Omental fat pad (tissue), 4 donors: Measurements from ENCODE around the gene RC3H2. TPM values are rescaled to one million over a fixed set of nuclear protein-coding genes. Genes with fewer than 3 reads are reported as not detected.
"Not testable (repeated sequence)": the region's sequence is repeated elsewhere in the genome, so short reads cannot be mapped to it uniquely, and the experiment has no call there.

ENCODE experiments used
- ATAC-seq: fragments of 150-250 bp; one replicate; pipeline ENCODE4 v1.9.1; 2016; ENCODE audit warnings: mild to moderate bottlenecking, moderate library complexity; ENCODE audit not compliant: low FRiP score
- DNase-seq: peaks from one replicate; pipeline ENCODE4 v3.0.0-alpha.2; 2019; ENCODE audit warnings: low spot score
- CTCF ChIP-seq, 3 donors: fragments of 450-650 bp; IDR thresholded peaks; one replicate each; pipeline ENCODE4 v1.5.1; 2016 to 2017; ENCODE audit warnings: antibody characterized with exemption in 3 of 3, mild to moderate bottlenecking in 3 of 3, moderate library complexity in 2 of 3
- total RNA-seq, 4 donors: library from RNA; depleted of rRNA; stranded (reverse); fragments of >200 nt; gene quantifications; one replicate each; pipeline ENCODE4 v1.1.0, GENCODE V29; 2016

RC3H2 gene
- total RNA-seq, 4 donors from 2014 or later, result 30.5 to 63.5 (median 41.3) TPM

DNA sequence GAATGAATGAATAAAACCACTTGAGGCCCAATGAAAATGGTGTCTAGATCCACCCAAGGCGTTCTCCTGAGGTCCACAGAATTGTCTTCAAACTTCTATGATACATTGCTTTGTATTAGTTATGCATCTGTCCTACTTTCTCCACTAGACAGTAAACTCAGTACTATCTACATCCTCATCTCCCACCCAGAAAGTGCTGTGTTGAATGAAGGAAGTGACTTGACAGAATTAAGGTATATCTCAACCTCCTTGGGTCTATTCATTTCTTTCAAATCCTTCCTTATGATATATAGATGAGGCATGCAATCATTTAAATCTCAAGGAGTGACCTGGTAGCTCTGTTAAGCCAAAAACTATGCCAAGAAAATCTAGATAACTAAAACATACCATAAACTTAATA, 61.0 kb downstream of the RC3H2 start:
- DNase-seq (no peak), ATAC-seq (no peak)
- TF ChIP-seq CTCF (IDR thresholded peaks at IDR 0.05), result no peak

- ATAC-seq (no peak), DNase-seq (no peak)
Observed at GRCh38 chr9:122841501-122841900, 63.7 kb downstream of the RC3H2 start.

DNA sequence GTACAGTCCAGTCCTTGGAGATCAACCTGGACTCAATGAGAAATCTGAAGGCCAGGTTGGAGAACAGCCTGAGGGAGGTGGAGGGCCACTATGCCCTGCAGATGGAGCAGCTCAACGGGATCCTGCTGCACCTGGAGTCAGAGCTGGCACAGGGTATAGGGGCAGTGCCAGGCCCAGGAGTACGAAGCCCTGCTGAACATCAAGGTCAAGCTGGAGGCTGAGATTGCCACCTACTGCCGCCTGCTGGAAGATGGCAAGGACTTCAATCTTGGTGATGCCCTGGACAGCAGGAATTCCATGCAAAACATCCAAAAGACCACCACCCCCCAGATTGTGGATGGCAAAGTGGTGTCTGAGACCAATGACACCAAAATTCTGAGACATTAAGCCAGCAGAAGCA, 66.7 kb downstream of the RC3H2 start:
- not testable (repeated sequence) for ATAC-seq, DNase-seq

More at GRCh38 chr9:122841501-122841900, 63.7 kb downstream of the RC3H2 start:
- TF ChIP-seq CTCF (IDR thresholded peaks at IDR 0.05), result no peak

- DNase-seq (no peak), ATAC-seq (no peak)
- no peak for TF ChIP-seq CTCF (IDR thresholded peaks at IDR 0.05)
Observed at GRCh38 chr9:122837266-122837850, 67.8 kb downstream of the RC3H2 start.

- DNase-seq, result no peak
- ATAC-seq, result no peak
- no peak for TF ChIP-seq CTCF (IDR thresholded peaks at IDR 0.05)
Observed at GRCh38 chr9:122835313-122835731, 69.8 kb downstream of the RC3H2 start.

- no peak for TF ChIP-seq CTCF (IDR thresholded peaks at IDR 0.05)
- ATAC-seq, result no peak
- no peak for DNase-seq
Observed at GRCh38 chr9:122832194-122832593, 73.0 kb downstream of the RC3H2 start.

- ATAC-seq, DNase-seq: not testable (repeated sequence)
Observed at GRCh38 chr9:122828965-122829284, 76.2 kb downstream of the RC3H2 start.

GRCh38 chr9:122827761-122828093, 77.4 kb downstream of the RC3H2 start:
- ATAC-seq, result peak; percentile 22
- TF ChIP-seq CTCF (IDR thresholded peaks at IDR 0.05), result no peak

More at GRCh38 chr9:122827761-122828093, 77.4 kb downstream of the RC3H2 start:
- no peak for DNase-seq
